H1 (cell line): Measurements from ENCODE around the gene FERMT1. TPM values are rescaled to one million over a fixed set of nuclear protein-coding genes. Genes with fewer than 3 reads are reported as not detected.
A peak's percentile ranks its signal among the peaks of the same experiment; 100 is the strongest.

Experiments
- CTCF ChIA-PET: fragments of 300-600 bp; sonication (Branson Sonifier 250); formaldehyde crosslinking; loops from one replicate; lab custom pipeline; 2021; ENCODE audit not compliant: partially characterized antibody; lab: Charles Lee
- POLR2A ChIA-PET: fragments of 300-600 bp; sonication (Branson Sonifier 250); formaldehyde crosslinking; loops from one replicate; lab custom pipeline; 2021; ENCODE audit warnings: inconsistent platforms; ENCODE audit not compliant: partially characterized antibody; lab: Charles Lee
- DNase-seq, 2 experiments: peaks; one replicate each; pipeline versions ENCODE4 v3.0.0 to v3.0.0-alpha.2; 2010 to 2022; ENCODE audit warnings: low spot score in 2 of 2, low read depth in 1 of 2, mixed read lengths in 1 of 2
- FAIRE-seq: peaks from 2 replicates; lab custom pipeline; 2011; peaks lifted over from hg19 to GRCh38; lab: Jason Lieb, UNC
- H2AFZ ChIP-seq: 2 replicates; pipeline ENCODE4 v1.8.1; 2012; ENCODE audit warnings: low read length, inconsistent platforms
- H2AK5ac ChIP-seq: 2 replicates; pipeline ENCODE4 v1.6.1; 2013; ENCODE audit warnings: low read depth, low read length
- H2BK120ac ChIP-seq: replicated peaks from 2 replicates; pipeline ENCODE3; 2013; ENCODE audit warnings: low read depth, low read length, inconsistent platforms
- H2BK12ac ChIP-seq: 2 replicates; pipeline ENCODE4 v1.6.1; 2013; ENCODE audit warnings: low read depth, low read length
- H2BK15ac ChIP-seq: 2 replicates; pipeline ENCODE4 v1.6.1; 2013; ENCODE audit warnings: low read length
- H2BK20ac ChIP-seq: 2 replicates; pipeline ENCODE4 v1.6.1; 2013; ENCODE audit warnings: low read length
- H2BK5ac ChIP-seq: 2 replicates; pipeline ENCODE4 v1.6.1; 2013; ENCODE audit warnings: low read depth, low read length
- H3K14ac ChIP-seq: 2 replicates; pipeline ENCODE4 v1.6.1; 2013; ENCODE audit warnings: inconsistent platforms; ENCODE audit not compliant: insufficient read length
- H3K18ac ChIP-seq: 2 replicates; pipeline ENCODE4 v1.6.1; 2013; ENCODE audit warnings: low read length; ENCODE audit errors: extremely low read depth
- H3K23ac ChIP-seq: 2 replicates; pipeline ENCODE4 v1.6.1; 2013; ENCODE audit warnings: inconsistent platforms; ENCODE audit not compliant: insufficient read length
- H3K23me2 ChIP-seq: 2 replicates; pipeline ENCODE4 v1.6.1; 2013; ENCODE audit warnings: low read depth, low read length
- H3K27ac ChIP-seq: 2 replicates; pipeline ENCODE4 v1.6.1; 2011; ENCODE audit warnings: low read depth, low read length, inconsistent platforms
- H3K27me3 ChIP-seq, 4 experiments: replicated peaks in 1 of 4; 1 replicate in 1 of 4; 2 replicates in 3 of 4; pipeline versions ENCODE4 v1.6.1 to v1.8.1; 2011 to 2013; ENCODE audit warnings: low read length in 3 of 4, mild to moderate bottlenecking in 3 of 4, inconsistent platforms in 2 of 4, mixed read lengths in 2 of 4, moderate library complexity in 1 of 4; ENCODE audit not compliant: control insufficient read depth in 3 of 4, insufficient read depth in 3 of 4; ENCODE audit errors: extremely low read depth in 1 of 4
- H3K36me3 ChIP-seq, 4 experiments: 2 replicates each; pipeline versions ENCODE4 v1.6.1 to v1.8.1; 2011 to 2013; ENCODE audit warnings: mild to moderate bottlenecking in 4 of 4, low read length in 3 of 4, moderate library complexity in 2 of 4, control low read depth in 1 of 4, inconsistent platforms in 1 of 4; ENCODE audit not compliant: insufficient read depth in 4 of 4, control insufficient read depth in 2 of 4
- H3K4ac ChIP-seq: replicated peaks from 2 replicates; pipeline ENCODE3; 2013; ENCODE audit warnings: low read length, low read depth, mixed read lengths, inconsistent platforms; ENCODE audit not compliant: insufficient read length
- H3K4me1 ChIP-seq, 4 experiments: replicated peaks in 1 of 4; 1 replicate in 1 of 4; 2 replicates in 3 of 4; pipeline versions ENCODE4 v1.6.1 to v1.8.1; 2011 to 2013; ENCODE audit warnings: low read length in 3 of 4, inconsistent platforms in 2 of 4, mixed read lengths in 1 of 4; ENCODE audit not compliant: insufficient read depth in 4 of 4, control insufficient read depth in 3 of 4
- H3K4me2 ChIP-seq, 2 experiments: 2 replicates each; pipeline versions ENCODE4 v1.6.1 to v1.8.1; 2011 to 2013; ENCODE audit warnings: low read depth in 2 of 2, low read length in 2 of 2, control low read depth in 1 of 2, inconsistent platforms in 1 of 2, mild to moderate bottlenecking in 1 of 2; ENCODE audit not compliant: insufficient read depth in 1 of 2
- H3K4me3 ChIP-seq, 4 experiments: fragments of 200-600, 300-600 bp in 1 of 4; sonication (generic), shearing (Covaris generic), sonication (Bioruptor Twin) in 1 of 4; 2 replicates each; pipeline versions ENCODE4 v1.5.1 to v1.8.1; 2011 to 2016; ENCODE audit warnings: low read length in 4 of 4, low read depth in 3 of 4, control low read depth in 2 of 4, inconsistent platforms in 2 of 4, mild to moderate bottlenecking in 2 of 4, mixed read lengths in 1 of 4, moderate library complexity in 1 of 4; ENCODE audit not compliant: insufficient read depth in 2 of 4; ENCODE audit errors: extremely low read depth in 1 of 4
- H3K56ac ChIP-seq: replicated peaks from 2 replicates; pipeline ENCODE3; 2013; ENCODE audit warnings: low read depth, mild to moderate bottlenecking, mixed read lengths, low read length, inconsistent platforms; ENCODE audit not compliant: insufficient read length
- H3K79me1 ChIP-seq: 2 replicates; pipeline ENCODE4 v1.6.1; 2013; ENCODE audit warnings: low read depth, low read length, control low read depth
- H3K79me2 ChIP-seq, 2 experiments: 2 replicates each; pipeline versions ENCODE4 v1.6.1 to v1.8.1; 2012 to 2013; ENCODE audit warnings: low read length in 2 of 2, mild to moderate bottlenecking in 2 of 2, inconsistent platforms in 1 of 2; ENCODE audit not compliant: insufficient read depth in 2 of 2, control insufficient read depth in 1 of 2
- H3K9ac ChIP-seq, 4 experiments: replicated peaks in 1 of 4; 1 replicate in 1 of 4; 2 replicates in 3 of 4; pipeline versions ENCODE4 v1.6.1 to v1.8.1; 2011 to 2013; ENCODE audit warnings: low read depth in 3 of 4, low read length in 3 of 4, control low read depth in 2 of 4, mild to moderate bottlenecking in 2 of 4, moderate library complexity in 2 of 4, inconsistent platforms in 1 of 4; ENCODE audit errors: extremely low read depth in 1 of 4
- H3K9me3 ChIP-seq, 2 experiments: 2 replicates each; pipeline versions ENCODE4 v1.6.1 to v1.8.1; 2012 to 2013; ENCODE audit warnings: mild to moderate bottlenecking in 2 of 2, moderate library complexity in 2 of 2, control low read depth in 1 of 2, inconsistent platforms in 1 of 2, low read depth in 1 of 2, low read length in 1 of 2, mixed read lengths in 1 of 2; ENCODE audit not compliant: insufficient read depth in 2 of 2
- H4K20me1 ChIP-seq, 2 experiments: replicated peaks in 1 of 2; 2 replicates each; pipeline versions ENCODE3 to v1.8.1; 2011 to 2013; ENCODE audit warnings: inconsistent platforms in 2 of 2, low read length in 2 of 2, mild to moderate bottlenecking in 1 of 2; ENCODE audit not compliant: insufficient read depth in 2 of 2, control insufficient read depth in 1 of 2
- H4K5ac ChIP-seq: 2 replicates; pipeline ENCODE4 v1.6.1; 2013; ENCODE audit warnings: low read length, low read depth, mixed read lengths, inconsistent platforms; ENCODE audit not compliant: insufficient read length
- H4K8ac ChIP-seq: 2 replicates; pipeline ENCODE4 v1.8.0; 2013; ENCODE audit warnings: mild to moderate bottlenecking, moderate library complexity, low read length, inconsistent platforms; ENCODE audit not compliant: insufficient read depth; ENCODE audit errors: extremely low read depth
- H4K91ac ChIP-seq: replicated peaks from 2 replicates; pipeline ENCODE3; 2013; ENCODE audit warnings: low read length, mixed read lengths, inconsistent platforms; ENCODE audit not compliant: insufficient read length
- CBX5 ChIP-seq: fragments of 300-800, 300-1000 bp; sonication (generic); IDR thresholded peaks from 2 replicates; pipeline ENCODE4 v1.7.1; 2016; ENCODE audit warnings: antibody characterized with exemption, low read length, low read depth
- CREB1 ChIP-seq: IDR thresholded peaks from 2 replicates; pipeline ENCODE4 v1.6.1; 2012; ENCODE audit warnings: inconsistent platforms
- FOSL1 ChIP-seq: IDR thresholded peaks from 2 replicates; pipeline ENCODE4 v1.6.1; 2011; ENCODE audit warnings: mild to moderate bottlenecking, low read depth, low read length, moderate library complexity; ENCODE audit not compliant: insufficient read depth
- JUN ChIP-seq: IDR thresholded peaks from 2 replicates; pipeline ENCODE4 v1.6.1; 2011; ENCODE audit warnings: low read depth, mild to moderate bottlenecking, improper control_type of control experiment, low read length
- KDM5A ChIP-seq: fragments of 200-600 bp; IDR thresholded peaks from 2 replicates; pipeline ENCODE4 v1.7.1; 2012; ENCODE audit warnings: mild to moderate bottlenecking, low read length, inconsistent platforms, mixed read lengths
- NANOG ChIP-seq: IDR thresholded peaks from 2 replicates; pipeline ENCODE4 v1.6.1; 2011; ENCODE audit warnings: low read length, low read depth, mild to moderate bottlenecking, inconsistent platforms; ENCODE audit not compliant: insufficient read depth, poor library complexity, severe bottlenecking
- YY1 ChIP-seq: IDR thresholded peaks from 2 replicates; pipeline ENCODE4 v1.6.1; 2011; ENCODE audit warnings: low read depth, mild to moderate bottlenecking, low read length
- WGBS, 2 experiments: shearing (Covaris generic) in 1 of 2; methylation state at CpG; one replicate each; pipeline versions ENCODE4 v1.1.6 to v1.1.7; 2013 to 2015; ENCODE audit warnings: low lambda C conversion rate in 2 of 2, mixed read lengths in 2 of 2, inconsistent platforms in 1 of 2, low coverage in 1 of 2, missing lambda C conversion rate in 1 of 2; ENCODE audit not compliant: insufficient replicate concordance in 2 of 2, insufficient coverage in 1 of 2, insufficient read length in 1 of 2; ENCODE audit errors: extremely low coverage in 1 of 2, missing lambda C conversion rate in 1 of 2; 5-methylcytosine and 5-hydroxymethylcytosine counted together
- polyA plus RNA-seq, 7 experiments: library from polyadenylated mRNA; depleted of rRNA in 3 of 7; stranded (reverse) in 5 of 7; unstranded in 2 of 7; fragments of >200 nt in 5 of 7; fragments of 200-250 nt in 2 of 7; gene quantifications; 1 replicate in 5 of 7; 2 replicates in 1 of 7; 4 replicates in 1 of 7; pipeline versions ENCODE4 v1.2.1 to v1.2.3, GENCODE V29; 2011 to 2013; ENCODE audit warnings: missing spikeins in 2 of 7, mixed read lengths in 2 of 7
- total RNA-seq: library from RNA; stranded (reverse); fragmentation: NEBNext Ultra II Directional; extraction: Animal tissue kit (Norgen Biotek cat#: 25700); gene quantifications from 2 replicates; pipeline ENCODE4 v1.2.1, GENCODE V29; 2021
- TF ChIP-seq, protein P1 (sequence below): IDR thresholded peaks from 2 replicates; pipeline ENCODE4 v1.6.1; 2012; ENCODE audit warnings: inconsistent platforms
- TF ChIP-seq, protein P2 (sequence below): IDR thresholded peaks from 2 replicates; pipeline ENCODE4 v1.6.1; 2011; ENCODE audit warnings: low read length, improper control_type of control experiment

Gene FERMT1
- total and polyA plus RNA-seq, 2 of the 8 experiments (the other 6 are each of a cell fraction or from before 2014, with no cell fraction given): 4.2 to 17.8 TPM

- H3K14ac ChIP-seq: no peak overlapping the region
- TF ChIP-seq, protein P1, sequence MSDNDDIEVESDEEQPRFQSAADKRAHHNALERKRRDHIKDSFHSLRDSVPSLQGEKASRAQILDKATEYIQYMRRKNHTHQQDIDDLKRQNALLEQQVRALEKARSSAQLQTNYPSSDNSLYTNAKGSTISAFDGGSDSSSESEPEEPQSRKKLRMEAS: no peak
- TF ChIP-seq NANOG (no peak), CREB1 (no peak), YY1 (no peak), FOSL1 (no peak), KDM5A (no peak), CBX5 (no peak), JUN (no peak)
- TF ChIP-seq, protein P2, sequence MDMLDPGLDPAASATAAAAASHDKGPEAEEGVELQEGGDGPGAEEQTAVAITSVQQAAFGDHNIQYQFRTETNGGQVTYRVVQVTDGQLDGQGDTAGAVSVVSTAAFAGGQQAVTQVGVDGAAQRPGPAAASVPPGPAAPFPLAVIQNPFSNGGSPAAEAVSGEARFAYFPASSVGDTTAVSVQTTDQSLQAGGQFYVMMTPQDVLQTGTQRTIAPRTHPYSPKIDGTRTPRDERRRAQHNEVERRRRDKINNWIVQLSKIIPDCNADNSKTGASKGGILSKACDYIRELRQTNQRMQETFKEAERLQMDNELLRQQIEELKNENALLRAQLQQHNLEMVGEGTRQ: no peak
- H2BK20ac ChIP-seq: no peak overlapping the region
- H3K4ac ChIP-seq: no peak overlapping the region
- DNase-seq (no peak), FAIRE-seq (no peak)
- peak overlapping the region; percentile 41; the same call in 1 of the 2 replicates for H2BK12ac ChIP-seq
- H3K9me3 ChIP-seq: no peaks in the 10 kb centered on the region
- H3K79me2 ChIP-seq: no peaks in the 10 kb centered on the region
- H2BK15ac ChIP-seq: no peak overlapping the region; the same call in 1 of the 2 replicates
- H3K23me2 ChIP-seq: peaks cover 8% of the 10 kb centered on the region; the same call in 1 of the 2 replicates
- H3K4me2 ChIP-seq: peak overlapping the region; percentile 65 to 95; a peak in 3 of 4 replicates
- H4K20me1 ChIP-seq: no peaks in the 10 kb centered on the region
- no peak overlapping the region for H2BK5ac ChIP-seq
- H3K79me1 ChIP-seq: no peaks in the 10 kb centered on the region
- H4K91ac ChIP-seq: no peak overlapping the region
- no peak overlapping the region for H4K5ac ChIP-seq
- H3K4me1 ChIP-seq: peaks cover 0 to 15% (median 5%) of the 10 kb centered on the region in 4 experiments; a peak in 5 of 7 replicates
- H3K27ac ChIP-seq: no peak overlapping the region
- peak overlapping the region in 1 of 4 experiments; percentile 65; a peak in 4 of 8 replicates for H3K4me3 ChIP-seq
- no peak overlapping the region for H3K23ac ChIP-seq
- WGBS, 2 experiments: 70% methylated on average over 8 of the region's 8 CpGs; no CpG with 5 or more reads in 1 of the 2 experiments
- no peak overlapping the region for H4K8ac ChIP-seq
- 0 out of 2 replicates have a peak overlapping the region, but pooled peaks have one; percentile 68 for H2AFZ ChIP-seq
- ChIA-PET POLR2A (interaction anchor here (0.9 to 1.6 kb wide), 3 partner anchors 22 to 102 kb away, joined by 3 to 6 read pairs (median 3); no protein-coding TSS in a partner anchor), CTCF (interaction anchor here (1.0 kb wide), 1 partner anchor 525 kb away, joined by 5 read pairs; no protein-coding TSS in a partner anchor)
- peaks cover 31 to 53% (median 43%) of the 10 kb centered on the region in 4 experiments for H3K27me3 ChIP-seq
- H3K18ac ChIP-seq: no peak overlapping the region
- no peak overlapping the region for H2BK120ac ChIP-seq
- H2AK5ac ChIP-seq: no peak overlapping the region
- H3K56ac ChIP-seq: no peak overlapping the region
- H3K9ac ChIP-seq: no peak overlapping the region
- H3K36me3 ChIP-seq: no peaks in the 10 kb centered on the region
Measured at GRCh38 chr20:6053064-6053775, 69.6 kb downstream of the FERMT1 start.
